ENCODE data around the gene PLEKHA5. TPM values are rescaled to one million over a fixed set of nuclear protein-coding genes. Genes with fewer than 3 reads are reported as not detected.
"Not testable (repeated sequence)": the region's sequence is repeated elsewhere in the genome, so short reads cannot be mapped to it uniquely, and the experiment has no call there.

PLEKHA5 gene
- total RNA-seq, result 11.2 and 11.7 TPM in 2 replicates

GRCh38 chr12:19129486-19130223, at the start of gene PLEKHA5:
Gene PLEKHA5 (plus strand): TSS chr12:19129733. CDS start chr12:19129800, 67 bp downstream.
- no peak for DNase-seq (ENCODE audit: extremely low read depth, low read depth, low spot score)

GRCh38 chr12:19080918-19081317, 48.6 kb upstream of the PLEKHA5 start:
- DNase-seq (ENCODE audit: extremely low read depth, low read depth, low spot score), result no peak

- no peak for DNase-seq (ENCODE audit: extremely low read depth, low read depth, low spot score)
Observed at GRCh38 chr12:19082365-19082911, 47.1 kb upstream of the PLEKHA5 start.

GRCh38 chr12:19084547-19084946, 45.0 kb upstream of the PLEKHA5 start:
- no peak for DNase-seq (ENCODE audit: extremely low read depth, low read depth, low spot score)

GRCh38 chr12:19085090-19085489, 44.4 kb upstream of the PLEKHA5 start:
- no peak for DNase-seq (ENCODE audit: extremely low read depth, low read depth, low spot score)

GRCh38 chr12:19088606-19089005, 40.9 kb upstream of the PLEKHA5 start:
- DNase-seq (ENCODE audit: extremely low read depth, low read depth, low spot score), result no peak

GRCh38 chr12:19092482-19092881, 37.1 kb upstream of the PLEKHA5 start:
- not testable (repeated sequence) for DNase-seq (ENCODE audit: extremely low read depth, low read depth, low spot score)

- DNase-seq (ENCODE audit: extremely low read depth, low read depth, low spot score), result no peak
Observed at GRCh38 chr12:19093218-19093617, 36.3 kb upstream of the PLEKHA5 start.

- no peak for DNase-seq (ENCODE audit: extremely low read depth, low read depth, low spot score)
Observed at GRCh38 chr12:19095331-19095730, 34.2 kb upstream of the PLEKHA5 start.

GRCh38 chr12:19095756-19096480, 33.6 kb upstream of the PLEKHA5 start:
- no peak for DNase-seq (ENCODE audit: extremely low read depth, low read depth, low spot score)

GRCh38 chr12:19105463-19105862, 24.1 kb upstream of the PLEKHA5 start:
- DNase-seq (ENCODE audit: extremely low read depth, low read depth, low spot score), result no peak

GRCh38 chr12:19107750-19108149, 21.8 kb upstream of the PLEKHA5 start:
- DNase-seq (ENCODE audit: extremely low read depth, low read depth, low spot score), result no peak

- no peak for DNase-seq (ENCODE audit: extremely low read depth, low read depth, low spot score)
Observed at GRCh38 chr12:19110221-19110940, 19.2 kb upstream of the PLEKHA5 start.

- DNase-seq (ENCODE audit: extremely low read depth, low read depth, low spot score), result no peak
Observed at GRCh38 chr12:19113464-19113863, 16.1 kb upstream of the PLEKHA5 start.

GRCh38 chr12:19115285-19115684, 14.2 kb upstream of the PLEKHA5 start:
- DNase-seq (ENCODE audit: extremely low read depth, low read depth, low spot score), result no peak

GRCh38 chr12:19119440-19119839, 10.1 kb upstream of the PLEKHA5 start:
- no peak for DNase-seq (ENCODE audit: extremely low read depth, low read depth, low spot score)

- DNase-seq (ENCODE audit: extremely low read depth, low read depth, low spot score), result no peak
Observed at GRCh38 chr12:19120795-19121194, 8.7 kb upstream of the PLEKHA5 start.

- no peak for DNase-seq (ENCODE audit: extremely low read depth, low read depth, low spot score)
Observed at GRCh38 chr12:19121449-19122018, 8.0 kb upstream of the PLEKHA5 start.

- DNase-seq (ENCODE audit: extremely low read depth, low read depth, low spot score), result no peak
Observed at GRCh38 chr12:19125325-19125724, 4.2 kb upstream of the PLEKHA5 start.

GRCh38 chr12:19127270-19127669, 2.3 kb upstream of the PLEKHA5 start:
- DNase-seq (ENCODE audit: extremely low read depth, low read depth, low spot score), result no peak

GRCh38 chr12:19128485-19128884, 1.0 kb upstream of the PLEKHA5 start:
- no peak for DNase-seq (ENCODE audit: extremely low read depth, low read depth, low spot score)

Data from glomerular endothelial cell (primary cell).